GM19395 (cell line): Measurements from ENCODE around the gene PLPP4.

Experiments
- ATAC-seq: cut with Tn5 transposase; IDR thresholded peaks from one replicate; pipeline ENCODE4 v1.9.1; 2021; ENCODE audit warnings: mild to moderate bottlenecking, moderate library complexity; ENCODE audit not compliant: unreplicated experiment

The PLPP4 gene

GRCh38 chr10:120456626-120457430, at the start of gene PLPP4:
PLPP4 (plus strand) TSS chr10:120457227; CDS start chr10:120457306, 79 bp downstream.
- ATAC-seq, result no peak

GRCh38 chr10:120409816-120410215, 47.2 kb upstream of the PLPP4 start:
- no peak for ATAC-seq

DNA sequence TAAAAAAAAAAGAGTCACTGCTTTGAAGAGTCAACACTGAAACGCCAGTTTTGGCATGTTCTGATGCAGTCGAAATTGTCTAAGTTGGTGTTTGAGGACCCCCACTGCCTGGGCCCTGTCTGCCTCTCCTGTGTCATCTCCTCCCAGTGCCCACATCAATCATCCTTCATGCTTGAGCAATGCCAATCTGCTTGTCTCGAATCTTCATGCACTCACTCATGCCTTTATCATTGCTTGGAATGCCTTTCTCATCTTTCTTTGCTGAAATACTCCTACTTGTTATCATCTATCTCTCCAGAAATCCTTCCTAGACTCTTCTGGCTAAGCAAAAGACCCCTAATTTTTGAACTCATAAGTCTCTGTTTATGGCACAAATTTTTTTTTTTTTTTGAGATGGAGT, 42.1 kb upstream of the PLPP4 start:
- ATAC-seq, result no peak

GRCh38 chr10:120415709-120416330, 41.2 kb upstream of the PLPP4 start:
- ATAC-seq, result no peak

DNA sequence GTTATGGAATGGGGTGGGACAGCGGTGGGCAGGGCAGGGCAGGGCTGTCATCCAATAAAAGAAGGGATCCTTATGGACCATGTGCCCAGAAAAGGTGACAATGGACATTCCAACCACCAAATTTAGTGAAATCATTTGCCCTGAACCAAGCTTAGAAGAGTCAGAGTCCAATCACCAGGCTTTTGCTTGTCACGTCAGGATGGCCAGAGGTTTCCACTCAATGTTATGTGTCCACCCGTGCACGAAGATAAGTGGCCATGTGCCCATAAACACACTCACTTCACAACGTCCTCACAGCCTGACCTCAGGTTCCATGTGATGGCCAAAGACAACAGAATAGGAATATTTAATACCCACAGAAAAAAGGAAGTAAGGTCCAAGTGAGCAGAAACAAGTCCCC, 36.6 kb upstream of the PLPP4 start:
- ATAC-seq, result no peak

- no peak for ATAC-seq
Measured at GRCh38 chr10:120421250-120421649, 35.8 kb upstream of the PLPP4 start.

DNA sequence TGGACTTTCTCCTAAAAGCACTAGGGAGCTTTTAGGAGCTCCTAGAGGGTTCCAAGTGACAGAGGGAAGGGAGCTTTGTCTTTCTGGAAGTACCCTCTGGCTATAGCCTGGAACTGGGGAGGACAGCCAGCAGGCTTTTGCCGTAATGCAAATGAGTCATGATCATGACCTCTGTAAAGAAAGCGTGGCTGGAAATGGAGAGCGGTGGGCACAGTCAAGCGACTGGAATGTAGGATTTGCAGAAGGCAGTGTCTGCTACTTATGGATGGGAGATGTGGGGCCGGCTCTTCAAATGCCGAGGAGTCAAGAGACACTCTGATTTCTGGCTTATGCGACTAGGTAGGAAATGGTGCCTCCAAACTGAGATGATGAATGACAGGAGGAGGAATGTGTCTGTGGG, 34.6 kb upstream of the PLPP4 start:
- ATAC-seq, result no peak

DNA sequence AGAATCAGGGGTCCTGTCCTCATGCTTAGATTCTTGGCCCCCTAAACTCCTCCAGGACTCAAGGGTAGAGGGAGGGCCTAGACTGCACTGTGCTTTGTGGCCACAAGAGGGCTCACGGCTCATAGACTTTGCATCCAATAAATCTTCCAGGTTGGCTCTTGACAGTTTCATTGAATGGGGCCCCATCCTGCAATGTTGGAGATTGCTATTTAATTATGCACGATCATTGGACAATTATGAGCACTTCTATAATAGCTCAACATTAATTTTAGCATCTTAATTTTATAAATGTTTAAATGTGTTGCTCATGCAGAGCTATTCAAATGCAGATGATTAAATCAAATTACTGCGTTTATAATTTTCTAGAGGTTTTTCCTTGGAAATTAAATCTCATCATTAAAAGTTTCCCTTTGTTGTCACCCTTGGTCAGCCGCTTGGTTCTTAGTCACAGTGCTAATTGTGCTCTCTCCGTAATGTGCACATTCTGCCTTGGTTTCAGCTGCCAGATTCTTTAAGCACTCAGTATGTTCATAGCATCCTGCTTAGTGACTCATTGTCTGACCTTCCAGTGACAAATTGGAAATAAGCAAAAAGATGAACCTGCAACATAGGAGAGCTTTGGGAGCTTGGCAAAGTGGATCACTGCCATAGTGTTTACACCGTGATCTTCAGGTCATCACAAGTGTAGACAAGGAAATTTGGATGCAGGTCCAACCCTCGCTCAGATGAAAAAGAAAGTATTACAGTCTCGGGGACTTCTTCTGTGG, 33.4 kb upstream of the PLPP4 start:
- ATAC-seq, result peak; percentile 60

DNA sequence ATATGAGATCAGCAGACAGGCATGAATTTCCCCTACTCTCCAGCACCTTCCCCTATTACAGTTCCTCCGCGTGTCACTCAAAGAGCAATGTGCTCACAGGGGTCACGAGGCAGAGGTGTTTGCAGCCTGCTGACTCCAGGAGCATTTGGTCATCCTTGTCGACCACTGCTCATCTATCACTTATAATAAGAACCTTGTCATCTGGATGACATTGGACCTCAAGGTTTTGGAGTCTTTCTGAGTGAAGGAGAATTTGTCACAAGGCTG, 32.9 kb upstream of the PLPP4 start:
- no peak for ATAC-seq

- no peak for ATAC-seq
Measured at GRCh38 chr10:120426306-120426705, 30.7 kb upstream of the PLPP4 start.

DNA sequence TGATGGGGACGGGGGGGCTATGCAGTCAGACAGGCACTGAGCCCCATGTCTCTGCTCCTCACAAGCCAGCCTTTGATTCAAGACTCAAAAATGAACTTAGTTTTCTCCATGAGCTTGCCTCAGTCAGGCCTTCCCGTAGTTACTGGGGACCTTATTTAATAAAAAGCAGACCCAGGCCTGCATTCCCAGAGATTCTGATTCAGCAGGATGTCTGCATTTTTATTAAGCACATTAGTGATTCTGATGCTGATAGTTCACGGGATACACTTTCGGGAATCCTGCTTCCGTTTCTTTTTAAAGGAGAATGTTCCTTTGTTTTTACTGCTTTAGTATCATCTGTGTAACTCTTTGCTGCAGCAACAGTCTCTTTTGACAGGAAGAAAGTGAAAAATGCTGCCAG, 28.3 kb upstream of the PLPP4 start:
- no peak for ATAC-seq

DNA sequence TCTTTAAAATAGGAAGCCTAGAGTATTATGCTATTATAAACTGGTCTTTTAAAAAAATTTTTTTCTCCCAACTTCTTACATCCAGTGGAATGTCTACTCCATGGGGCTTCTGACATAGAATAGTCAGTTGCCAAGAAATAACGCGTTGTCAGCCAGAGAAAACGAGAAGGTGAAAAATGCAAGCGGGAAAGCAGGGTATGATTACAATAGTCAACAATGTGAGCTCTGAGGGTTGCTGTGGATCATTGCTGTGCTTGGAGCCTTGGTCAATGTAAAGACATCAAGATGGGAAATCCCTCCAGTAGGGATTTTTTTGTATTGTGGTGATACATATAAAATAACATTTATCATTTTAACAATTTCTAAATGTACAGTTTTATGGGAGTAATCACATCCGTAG, 27.6 kb upstream of the PLPP4 start:
- no peak for ATAC-seq

GRCh38 chr10:120431251-120431651, 25.8 kb upstream of the PLPP4 start:
- no peak for ATAC-seq

DNA sequence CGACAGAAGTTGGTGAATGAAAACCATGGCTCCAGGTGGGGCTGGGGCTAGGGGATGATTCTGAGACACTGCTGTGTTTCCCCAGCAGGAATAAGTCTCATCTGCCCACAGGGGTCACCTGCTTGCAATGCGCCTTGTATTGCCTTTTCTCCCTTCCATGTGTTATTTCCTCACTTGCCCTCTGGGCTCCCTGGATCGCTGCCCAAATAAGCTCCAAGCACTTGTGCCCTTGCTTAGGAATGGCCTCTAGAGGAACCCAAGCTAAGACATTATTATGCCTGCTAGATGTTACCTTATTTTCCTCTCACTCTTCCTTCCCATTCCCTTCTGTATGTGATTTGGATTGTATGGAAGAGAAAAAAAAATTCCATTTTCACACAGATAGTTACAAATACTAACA, 24.8 kb upstream of the PLPP4 start:
- ATAC-seq, result no peak

DNA sequence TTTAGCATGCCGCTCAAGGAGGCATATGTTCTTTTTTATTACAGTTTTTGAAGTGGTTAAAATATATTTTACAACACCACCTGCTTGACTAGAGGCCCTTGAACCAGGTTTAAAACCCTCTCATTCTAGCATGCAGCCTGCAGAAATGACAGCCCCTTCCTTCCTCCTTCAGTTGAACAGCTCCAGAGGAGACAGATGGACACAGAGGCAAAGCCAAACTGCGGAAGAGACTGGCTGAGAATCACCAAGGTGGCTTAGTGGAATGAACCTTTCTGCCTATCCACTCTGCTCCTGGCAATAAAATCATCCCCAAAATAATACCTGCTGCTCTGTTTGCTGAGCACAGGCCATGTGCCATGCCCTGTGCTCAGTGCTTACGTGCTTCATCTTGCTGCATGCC, 23.9 kb upstream of the PLPP4 start:
- ATAC-seq, result no peak

GRCh38 chr10:120436439-120437112, 20.5 kb upstream of the PLPP4 start:
- ATAC-seq, result no peak

- ATAC-seq, result no peak
Measured at GRCh38 chr10:120437541-120437940, 19.5 kb upstream of the PLPP4 start.

DNA sequence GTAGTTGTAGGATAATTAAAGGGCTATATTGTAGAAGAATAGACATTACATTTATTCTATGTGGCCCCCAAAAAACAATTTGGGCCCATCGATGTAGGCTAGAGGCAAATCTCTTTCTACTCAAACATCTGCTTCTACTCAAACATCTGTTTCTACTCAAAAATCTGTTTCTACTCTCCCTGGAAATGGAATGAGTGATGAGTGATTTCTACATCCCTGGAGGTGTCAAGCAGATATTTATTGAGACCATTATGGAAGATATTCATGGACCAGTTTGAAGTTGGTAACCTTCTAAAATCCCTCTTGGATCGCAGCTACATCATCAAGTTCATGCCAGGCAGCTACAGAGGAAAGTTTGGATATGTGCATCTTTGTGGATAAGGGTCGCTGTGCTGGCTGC, 5.1 kb upstream of the PLPP4 start:
- no peak for ATAC-seq

GRCh38 chr10:120453319-120453718, 3.7 kb upstream of the PLPP4 start:
- ATAC-seq, result no peak

DNA sequence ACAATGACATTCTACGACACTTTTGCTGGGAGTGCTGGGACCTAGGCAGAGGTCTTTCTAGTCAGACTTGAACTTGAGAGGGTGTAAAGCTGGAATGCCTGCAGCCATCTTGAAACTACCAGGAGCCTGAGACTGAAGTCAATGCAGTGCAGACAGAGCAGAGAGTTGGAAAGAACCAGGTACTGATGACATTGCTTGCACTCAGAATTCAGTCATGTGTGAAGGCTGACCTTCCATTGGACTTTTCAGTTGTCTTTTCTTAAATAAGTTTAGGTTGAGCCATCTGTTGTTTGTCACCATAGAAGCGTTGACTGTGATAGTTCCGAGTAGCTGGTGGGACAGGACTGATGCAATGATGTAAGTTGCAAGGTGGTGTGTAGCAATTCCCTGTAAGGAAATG, 3.1 kb upstream of the PLPP4 start:
- no peak for ATAC-seq

GRCh38 chr10:120455004-120455403, 2.0 kb upstream of the PLPP4 start:
- no peak for ATAC-seq

DNA sequence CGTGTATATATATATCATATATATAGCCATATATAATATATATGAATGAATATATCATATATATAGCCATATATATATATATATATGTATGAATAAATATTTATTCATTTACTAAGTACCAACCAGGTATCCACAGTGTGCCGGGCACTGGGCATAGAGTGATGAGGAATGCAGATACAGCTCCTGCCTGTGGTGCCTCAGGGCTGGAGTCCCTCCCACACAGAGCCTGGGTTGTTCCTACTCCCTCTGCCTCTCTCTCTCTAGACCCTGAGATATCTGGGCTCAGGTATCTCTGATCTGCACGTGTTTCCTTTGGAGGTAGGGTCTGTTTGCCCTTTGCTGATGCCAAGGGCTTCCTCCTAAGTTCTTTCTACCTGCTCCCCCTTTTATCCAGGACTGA, 1.4 kb upstream of the PLPP4 start:
- ATAC-seq, result no peak
